ENCODE data around the gene IL9. TPM values are rescaled to one million over a fixed set of nuclear protein-coding genes. Genes with fewer than 3 reads are reported as not detected.

IL9 gene
- total RNA-seq, 1 donor = not detected

- TF ChIP-seq CTCF (IDR thresholded peaks at IDR 0.05; ENCODE audit: extremely low read depth, low read depth, low read length) = no peak
- H3K4me3 ChIP-seq (ENCODE audit: insufficient read depth, low read length) = no peak overlapping the region
- H3K4me2 ChIP-seq (ENCODE audit: insufficient read depth, low read length) = no peak overlapping the region
- H3K27ac ChIP-seq (ENCODE audit: low read depth, low read length) = no peak overlapping the region
- H4K20me1 ChIP-seq (ENCODE audit: insufficient read depth, low read length) = no peaks in the 10 kb centered on the region
- no peaks in the 10 kb centered on the region for H3K79me2 ChIP-seq (ENCODE audit: insufficient read depth, low read length)
- peak; percentile 56 for DNase-seq (ENCODE audit: insufficient read length, low spot score, missing footprints)
- no peaks in the 10 kb centered on the region for H3K9me3 ChIP-seq (ENCODE audit: low read depth, low read length)
- no peak overlapping the region for H2AFZ ChIP-seq (ENCODE audit: low read length)
- H3K36me3 ChIP-seq (ENCODE audit: insufficient read depth, low read length) = no peaks in the 10 kb centered on the region
- no peaks in the 10 kb centered on the region for H3K4me1 ChIP-seq (ENCODE audit: insufficient read depth, low read length)
- peaks cover 8% of the 10 kb centered on the region for H3K27me3 ChIP-seq (ENCODE audit: insufficient read depth, low read length)
Measured at GRCh38 chr5:135874461-135874860, 21.2 kb downstream of the IL9 start.

GRCh38 chr5:135873831-135874230 is 21.8 kb downstream of the IL9 start:
- Histone ChIP-seq H3K4me3 (ENCODE audit: insufficient read depth, low read length) (no peak overlapping the region), H3K36me3 (ENCODE audit: insufficient read depth, low read length) (no peaks in the 10 kb centered on the region), H3K27me3 (ENCODE audit: insufficient read depth, low read length) (peaks cover 8% of the 10 kb centered on the region), H2AFZ (ENCODE audit: low read length) (no peak overlapping the region), H3K4me1 (ENCODE audit: insufficient read depth, low read length) (no peaks in the 10 kb centered on the region), H3K79me2 (ENCODE audit: insufficient read depth, low read length) (no peaks in the 10 kb centered on the region), H3K4me2 (ENCODE audit: insufficient read depth, low read length) (no peak overlapping the region), H3K9me3 (ENCODE audit: low read depth, low read length) (no peaks in the 10 kb centered on the region), H4K20me1 (ENCODE audit: insufficient read depth, low read length) (no peaks in the 10 kb centered on the region), H3K27ac (ENCODE audit: low read depth, low read length) (no peak overlapping the region)
- peak; percentile 38 for DNase-seq (ENCODE audit: insufficient read length, low spot score, missing footprints)
- no peak for TF ChIP-seq CTCF (IDR thresholded peaks at IDR 0.05; ENCODE audit: extremely low read depth, low read depth, low read length)

GRCh38 chr5:135871268-135871915 is 24.2 kb downstream of the IL9 start:
- Histone ChIP-seq H3K27me3 (ENCODE audit: insufficient read depth, low read length) (peaks cover 8% of the 10 kb centered on the region), H3K36me3 (ENCODE audit: insufficient read depth, low read length) (no peaks in the 10 kb centered on the region), H3K27ac (ENCODE audit: low read depth, low read length) (no peak overlapping the region), H3K79me2 (ENCODE audit: insufficient read depth, low read length) (no peaks in the 10 kb centered on the region), H3K4me3 (ENCODE audit: insufficient read depth, low read length) (no peak overlapping the region), H3K4me1 (ENCODE audit: insufficient read depth, low read length) (no peaks in the 10 kb centered on the region), H3K4me2 (ENCODE audit: insufficient read depth, low read length) (no peak overlapping the region), H4K20me1 (ENCODE audit: insufficient read depth, low read length) (no peaks in the 10 kb centered on the region), H3K9me3 (ENCODE audit: low read depth, low read length) (no peaks in the 10 kb centered on the region), H2AFZ (ENCODE audit: low read length) (no peak overlapping the region)
- TF ChIP-seq CTCF (IDR thresholded peaks at IDR 0.05; ENCODE audit: extremely low read depth, low read depth, low read length) = no peak
- DNase-seq (ENCODE audit: insufficient read length, low spot score, missing footprints) = peak; percentile 43

- H3K36me3 ChIP-seq (ENCODE audit: insufficient read depth, low read length) = no peaks in the 10 kb centered on the region
- peak; percentile 44 for DNase-seq (ENCODE audit: insufficient read length, low spot score, missing footprints)
- no peak overlapping the region for H3K4me3 ChIP-seq (ENCODE audit: insufficient read depth, low read length)
- no peaks in the 10 kb centered on the region for H3K27me3 ChIP-seq (ENCODE audit: insufficient read depth, low read length)
- no peak overlapping the region for H2AFZ ChIP-seq (ENCODE audit: low read length)
- no peak overlapping the region for H3K4me2 ChIP-seq (ENCODE audit: insufficient read depth, low read length)
- TF ChIP-seq CTCF (IDR thresholded peaks at IDR 0.05; ENCODE audit: extremely low read depth, low read depth, low read length) = no peak
- no peaks in the 10 kb centered on the region for H3K4me1 ChIP-seq (ENCODE audit: insufficient read depth, low read length)
- no peaks in the 10 kb centered on the region for H4K20me1 ChIP-seq (ENCODE audit: insufficient read depth, low read length)
- no peaks in the 10 kb centered on the region for H3K79me2 ChIP-seq (ENCODE audit: insufficient read depth, low read length)
- H3K27ac ChIP-seq (ENCODE audit: low read depth, low read length) = no peak overlapping the region
- no peaks in the 10 kb centered on the region for H3K9me3 ChIP-seq (ENCODE audit: low read depth, low read length)
Measured at GRCh38 chr5:135869935-135870334, 25.7 kb downstream of the IL9 start.
